ENCODE results near the gene HOXA6.

HOXA6 gene

GRCh38 chr7:27157702-27158431 is 10.3 kb upstream of the HOXA6 start:
- Histone ChIP-seq H3K36me3 (no peaks in the 10 kb centered on the region), H3K27ac (no peak overlapping the region), H3K4me3 (no peak overlapping the region), H3K4me1 (peaks cover 0 to 48% (median 35%) of the 10 kb centered on the region in 4 donors), H3K9me3 (no peaks in the 10 kb centered on the region), H3K27me3 (no peaks in the 10 kb centered on the region)
- DNase-seq = peak in 1 of 2 donors; percentile 66
- intact Hi-C loops (cut with DNase I; ENCODE audit: low total_unique reads) = loop anchor here (5.0 kb wide), 1 partner anchor 296 kb away; the partner anchor contains the start of gene SKAP2
- no peak for TF ChIP-seq CTCF (IDR thresholded peaks at IDR 0.05)

- intact Hi-C loops (cut with DNase I; ENCODE audit: low total_unique reads) = loop anchor here (5.0 kb wide), 1 partner anchor 295 kb away; the partner anchor contains the start of gene SKAP2
- H3K9me3 ChIP-seq = no peaks in the 10 kb centered on the region
- no peak for TF ChIP-seq CTCF (IDR thresholded peaks at IDR 0.05)
- H3K36me3 ChIP-seq = no peaks in the 10 kb centered on the region
- peaks cover 0 to 44% (median 36%) of the 10 kb centered on the region in 4 donors for H3K4me1 ChIP-seq
- no peak for DNase-seq
- peak overlapping the region; percentile 78 to 84 for H3K27ac ChIP-seq
- H3K27me3 ChIP-seq = no peaks in the 10 kb centered on the region
- peak overlapping the region; percentile 62 to 75 for H3K4me3 ChIP-seq
Measured at GRCh38 chr7:27156916-27157701, 9.5 kb upstream of the HOXA6 start.

- DNase-seq = peak in 1 of 2 donors; percentile 89
- Histone ChIP-seq H3K27ac (peak within 1 kb of the TSS; percentile 78 to 84), H3K27me3 (no peaks in the 10 kb centered on the region), H3K36me3 (no peaks in the 10 kb centered on the region), H3K4me3 (peak within 1 kb of the TSS; percentile 62 to 75), H3K9me3 (no peaks in the 10 kb centered on the region), H3K4me1 (peaks cover 0 to 40% (median 31%) of the 10 kb centered on the region in 4 donors)
- TF ChIP-seq CTCF (IDR thresholded peaks at IDR 0.05) = no peak
- intact Hi-C loops (cut with DNase I; ENCODE audit: low total_unique reads) = loop anchor here (5.0 kb wide), 1 partner anchor 294 kb away; the partner anchor contains the start of gene SKAP2
Measured at GRCh38 chr7:27156508-27156898, 8.9 kb upstream of the HOXA6 start, which contains the start of gene HOXA7. HOXA7 (minus strand) TSS chr7:27156675; CDS start chr7:27156545, 130 bp downstream.

- H3K9me3 ChIP-seq = no peaks in the 10 kb centered on the region
- H3K4me3 ChIP-seq = peak overlapping the region; percentile 62 to 75
- no peaks in the 10 kb centered on the region for H3K27me3 ChIP-seq
- intact Hi-C loops (cut with DNase I; ENCODE audit: low total_unique reads) = loop anchor here (5.0 kb wide), 1 partner anchor 294 kb away; the partner anchor contains the start of gene SKAP2
- TF ChIP-seq CTCF (IDR thresholded peaks at IDR 0.05) = no peak
- peaks cover 0 to 36% (median 27%) of the 10 kb centered on the region in 4 donors for H3K4me1 ChIP-seq
- no peaks in the 10 kb centered on the region for H3K36me3 ChIP-seq
- peak in 1 of 2 donors; percentile 77 for DNase-seq
- peak overlapping the region; percentile 78 to 84 for H3K27ac ChIP-seq
Measured at GRCh38 chr7:27155816-27156507, 8.4 kb upstream of the HOXA6 start.

All from tibial artery (tissue), 4 donors.